Cardiac fibroblast (primary cell): ENCODE data around the gene FBXL2.

Experiments used
- DNase-seq, 2 donors: peaks; one replicate each; pipeline versions ENCODE4 v3.0.0 to v3.0.0-alpha.2; 2010; ENCODE audit warnings: low read depth in 2 of 2
- H3K4me3 ChIP-seq, 2 donors: replicated peaks in 1 of 2; 1 replicate in 1 of 2; 2 replicates in 1 of 2; pipeline ENCODE4 v1.5.1; 2011; ENCODE audit warnings: low read depth in 2 of 2, low read length in 2 of 2, mild to moderate bottlenecking in 2 of 2, moderate library complexity in 1 of 2
- TF ChIP-seq, protein P1 (sequence below): IDR thresholded peaks from one replicate; pipeline ENCODE4 v1.5.1; 2011; ENCODE audit warnings: low read depth, mild to moderate bottlenecking, low read length, inconsistent platforms

FBXL2 gene

GRCh38 chr3:33269385-33269784, 7.9 kb upstream of the FBXL2 start:
- H3K4me3 ChIP-seq, result no peak overlapping the region
- TF ChIP-seq, protein P1, sequence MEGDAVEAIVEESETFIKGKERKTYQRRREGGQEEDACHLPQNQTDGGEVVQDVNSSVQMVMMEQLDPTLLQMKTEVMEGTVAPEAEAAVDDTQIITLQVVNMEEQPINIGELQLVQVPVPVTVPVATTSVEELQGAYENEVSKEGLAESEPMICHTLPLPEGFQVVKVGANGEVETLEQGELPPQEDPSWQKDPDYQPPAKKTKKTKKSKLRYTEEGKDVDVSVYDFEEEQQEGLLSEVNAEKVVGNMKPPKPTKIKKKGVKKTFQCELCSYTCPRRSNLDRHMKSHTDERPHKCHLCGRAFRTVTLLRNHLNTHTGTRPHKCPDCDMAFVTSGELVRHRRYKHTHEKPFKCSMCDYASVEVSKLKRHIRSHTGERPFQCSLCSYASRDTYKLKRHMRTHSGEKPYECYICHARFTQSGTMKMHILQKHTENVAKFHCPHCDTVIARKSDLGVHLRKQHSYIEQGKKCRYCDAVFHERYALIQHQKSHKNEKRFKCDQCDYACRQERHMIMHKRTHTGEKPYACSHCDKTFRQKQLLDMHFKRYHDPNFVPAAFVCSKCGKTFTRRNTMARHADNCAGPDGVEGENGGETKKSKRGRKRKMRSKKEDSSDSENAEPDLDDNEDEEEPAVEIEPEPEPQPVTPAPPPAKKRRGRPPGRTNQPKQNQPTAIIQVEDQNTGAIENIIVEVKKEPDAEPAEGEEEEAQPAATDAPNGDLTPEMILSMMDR, result no peak
- no peak for DNase-seq

DNA sequence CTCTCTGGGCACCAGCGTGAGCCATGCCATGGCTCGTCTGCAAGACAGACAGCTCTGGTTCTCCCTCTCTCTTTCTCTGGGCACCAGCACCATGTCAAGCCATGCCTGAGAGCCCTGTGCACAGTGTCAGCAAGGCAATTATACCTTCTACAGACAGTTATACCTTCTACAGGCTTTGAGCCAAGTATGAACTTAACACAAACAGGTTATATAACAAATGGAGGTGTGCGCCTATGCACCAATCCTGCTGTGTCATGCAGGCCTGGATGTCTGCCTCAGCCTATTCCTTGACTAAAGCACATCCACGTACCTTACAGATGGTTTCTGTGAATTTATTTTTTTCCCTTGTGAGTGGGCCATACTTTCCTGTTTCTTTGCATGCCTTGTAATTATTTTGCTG, 5.9 kb upstream of the FBXL2 start:
- H3K4me3 ChIP-seq, result no peak overlapping the region
- DNase-seq, result no peak
- TF ChIP-seq, protein P1, result no peak

- no peak overlapping the region for H3K4me3 ChIP-seq
- no peak for DNase-seq
- TF ChIP-seq, protein P1, result no peak
These were observed 3.6 kb upstream of the FBXL2 start for GRCh38 chr3:33273628-33274027.

GRCh38 chr3:33278163-33278562, 921 bp downstream of the FBXL2 start:
- DNase-seq, result peak; percentile 10 to 19
- TF ChIP-seq, protein P1, result no peak
- peak overlapping the region; percentile 69 to 82 for H3K4me3 ChIP-seq

DNA sequence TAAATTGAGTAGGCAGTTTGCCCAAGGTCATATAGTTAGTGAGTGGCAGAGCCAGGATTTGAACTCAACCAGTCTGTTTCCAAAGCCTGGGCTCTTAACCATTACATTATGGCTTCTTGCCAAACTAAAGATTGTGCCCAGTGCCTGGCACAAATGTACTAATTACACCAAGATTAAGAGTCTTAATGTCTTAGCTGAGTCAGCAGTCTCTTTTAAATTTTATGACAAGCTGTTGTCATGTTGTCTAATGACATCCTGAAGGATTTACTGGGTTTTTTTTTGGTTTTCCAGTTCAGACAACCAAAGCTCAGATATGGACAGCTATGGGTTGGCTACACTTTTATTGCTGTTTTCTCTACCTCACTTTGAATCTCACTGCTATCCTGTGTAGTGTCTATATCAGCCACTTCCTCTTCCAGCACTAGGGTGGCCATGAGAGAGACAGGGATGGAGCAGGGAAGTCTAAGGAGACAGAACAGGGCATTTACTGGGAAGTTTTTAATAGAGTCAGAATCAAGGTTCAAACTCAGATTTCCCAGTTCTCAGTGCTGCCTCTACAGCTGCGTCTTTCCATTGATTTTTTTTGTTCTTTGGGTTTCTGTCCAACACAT, 10.5 kb downstream of the FBXL2 start:
- H3K4me3 ChIP-seq, result no peak overlapping the region
- TF ChIP-seq, protein P1, result no peak
- no peak for DNase-seq

GRCh38 chr3:33299395-33300081, 22.3 kb downstream of the FBXL2 start:
- peak; percentile 35 to 78 for DNase-seq
- H3K4me3 ChIP-seq, result no peak overlapping the region
- TF ChIP-seq, protein P1, result no peak
